GM12878 (cell line): ENCODE data around the gene ELN.

Experiments used
- CBFB ChIP-seq: IDR thresholded peaks from 2 replicates; pipeline ENCODE4 v1.6.1; 2016; ENCODE audit warnings: antibody characterized with exemption, low read depth
- CREB1 ChIP-seq: IDR thresholded peaks from 2 replicates; pipeline ENCODE4 v1.6.1; 2012; ENCODE audit warnings: low read depth, mild to moderate bottlenecking, inconsistent platforms
- CTCF ChIP-seq, 3 experiments: IDR thresholded peaks in 2 of 3; conservative IDR thresholded peaks in 1 of 3; 2 replicates each; pipeline ENCODE4 v1.5.1; 2011; ENCODE audit warnings: low read depth in 3 of 3, low read length in 3 of 3, mild to moderate bottlenecking in 3 of 3, control low read depth in 2 of 3, moderate library complexity in 2 of 3, inconsistent platforms in 1 of 3, mixed read lengths in 1 of 3; ENCODE audit not compliant: control insufficient read depth in 2 of 3, insufficient read depth in 1 of 3; ENCODE audit errors: extremely low read depth in 1 of 3
- EGR1 ChIP-seq, 2 experiments: IDR thresholded peaks; 1 replicate in 1 of 2; 2 replicates in 1 of 2; pipeline ENCODE4 v1.6.1; 2011 to 2012; ENCODE audit warnings: low read depth in 2 of 2, low read length in 2 of 2, borderline replicate concordance in 1 of 2, mild to moderate bottlenecking in 1 of 2, moderate library complexity in 1 of 2
- EZH2 ChIP-seq: IDR thresholded peaks from 2 replicates; pipeline ENCODE4 v1.6.1; 2012; ENCODE audit warnings: low read depth, mild to moderate bottlenecking, control low read depth, inconsistent platforms, low read length, borderline replicate concordance; ENCODE audit not compliant: control insufficient read depth
- FOXM1 ChIP-seq: IDR thresholded peaks from 2 replicates; pipeline ENCODE4 v1.6.1; 2012; ENCODE audit warnings: low read depth, mild to moderate bottlenecking, inconsistent platforms, low read length, moderate library complexity
- GABPA ChIP-seq: IDR thresholded peaks from 2 replicates; pipeline ENCODE4 v1.6.1; 2014; ENCODE audit warnings: antibody characterized with exemption, low read depth, mild to moderate bottlenecking, inconsistent platforms
- GATAD2B ChIP-seq: fragments of 450-650 bp; conservative IDR thresholded peaks from 2 replicates; pipeline ENCODE4 v1.6.1; 2017; ENCODE audit warnings: low read depth, mild to moderate bottlenecking, moderate library complexity
- POLR2AphosphoS5 ChIP-seq: IDR thresholded peaks from 2 replicates; pipeline ENCODE4 v1.6.1; 2011; ENCODE audit warnings: mild to moderate bottlenecking, low read length, inconsistent platforms
- RAD21 ChIP-seq: IDR thresholded peaks from 2 replicates; pipeline ENCODE4 v1.6.1; 2011; ENCODE audit warnings: mild to moderate bottlenecking, low read depth, low read length, moderate library complexity; ENCODE audit not compliant: insufficient read depth
- RBBP5 ChIP-seq: fragments of 200-600 bp; sonication (generic); conservative IDR thresholded peaks from 2 replicates; pipeline ENCODE4 v1.6.1; 2016
- RCOR1 ChIP-seq: conservative IDR thresholded peaks from 2 replicates; pipeline ENCODE4 v1.6.1; 2012; ENCODE audit warnings: low read depth, low read length, improper control_type of control experiment
- RELA ChIP-seq: fragments of 450-650 bp; IDR thresholded peaks from 2 replicates; pipeline ENCODE4 v1.8.0; 2014; ENCODE audit warnings: borderline replicate concordance; ENCODE audit not compliant: partially characterized antibody

GRCh38 chr7:74010407-74010806 is 17.6 kb upstream of the ELN start:
- TF ChIP-seq CBFB = no peak
- no peak for TF ChIP-seq FOXM1
- no peak for TF ChIP-seq RELA
- TF ChIP-seq EGR1 (IDR thresholded peaks at IDR 0.05; ENCODE audit: borderline replicate concordance in 1 of 2, low read depth in 2 of 2, low read length in 2 of 2) = no peak
- TF ChIP-seq RCOR1 = no peak
- no peak for TF ChIP-seq EZH2
- no peak for TF ChIP-seq RAD21
- no peak for TF ChIP-seq CTCF (IDR thresholded peaks at IDR 0.05 in 2 of 3, conservative IDR thresholded peaks at IDR 0.05 in 1 of 3; ENCODE audit: control insufficient read depth in 2 of 3, extremely low read depth in 1 of 3, insufficient read depth in 1 of 3, low read depth in 3 of 3, low read length in 3 of 3)
- TF ChIP-seq GATAD2B = no peak
- TF ChIP-seq CREB1 = no peak
- no peak for TF ChIP-seq POLR2AphosphoS5
- TF ChIP-seq RBBP5 = no peak
- no peak for TF ChIP-seq GABPA
